OCI-LY1 (cell line): ENCODE measurements around the gene PAK5.

Experiments used
- H2AFZ ChIP-seq: fragments of 200-600 bp; sonication (generic), shearing (Covaris generic); 2 replicates; pipeline ENCODE4 v1.6.0; 2014; ENCODE audit warnings: antibody characterized with exemption, mild to moderate bottlenecking, low read length
- H3F3A ChIP-seq: fragments of 200-600 bp; sonication (generic), shearing (Covaris generic); 2 replicates; pipeline ENCODE4 v1.6.0; 2014; ENCODE audit warnings: mild to moderate bottlenecking, antibody characterized with exemption, low read length, moderate library complexity; ENCODE audit not compliant: insufficient read depth
- H3K27ac ChIP-seq: fragments of 200-600 bp; sonication (generic); 2 replicates; pipeline ENCODE4 v1.5.1; 2014; ENCODE audit warnings: low read length, mixed run types, mild to moderate bottlenecking, low read depth; ENCODE audit not compliant: poor library complexity, severe bottlenecking
- H3K27me3 ChIP-seq: fragments of 200-600 bp; sonication (generic); 2 replicates; pipeline ENCODE4 v1.6.0; 2014; ENCODE audit warnings: antibody characterized with exemption, mild to moderate bottlenecking, low read length, moderate library complexity; ENCODE audit not compliant: insufficient read depth
- H3K36me3 ChIP-seq: fragments of 200-600 bp; sonication (generic); 2 replicates; pipeline ENCODE4 v1.6.1; 2014; ENCODE audit warnings: mild to moderate bottlenecking, antibody characterized with exemption, low read length, moderate library complexity, mixed read lengths; ENCODE audit not compliant: insufficient read depth
- H3K4me1 ChIP-seq: fragments of 200-600 bp; sonication (generic); 2 replicates; pipeline ENCODE4 v1.5.1; 2014; ENCODE audit warnings: mild to moderate bottlenecking, low read length, moderate library complexity; ENCODE audit not compliant: insufficient read depth, severe bottlenecking
- H3K4me2 ChIP-seq: fragments of 200-600 bp; sonication (generic), shearing (Covaris generic); 2 replicates; pipeline ENCODE4 v1.6.1; 2014; ENCODE audit warnings: low read length
- H3K4me3 ChIP-seq: fragments of 200-600 bp; sonication (generic); 2 replicates; pipeline ENCODE4 v1.5.1; 2014; ENCODE audit warnings: low read length, low read depth, mild to moderate bottlenecking, mixed read lengths; ENCODE audit not compliant: poor library complexity, severe bottlenecking
- H3K79me2 ChIP-seq: fragments of 200-600 bp; shearing (Covaris generic); 2 replicates; pipeline ENCODE4 v1.6.1; 2016; ENCODE audit warnings: mixed run types, low read length, mixed read lengths; ENCODE audit not compliant: insufficient read depth
- H3K9ac ChIP-seq: fragments of 200-600 bp; sonication (generic), shearing (Covaris generic); 2 replicates; pipeline ENCODE4 v1.6.1; 2014; ENCODE audit warnings: mild to moderate bottlenecking, low read length, mixed read lengths
- H3K9me2 ChIP-seq: fragments of 200-600 bp; sonication (generic), shearing (Covaris generic); 2 replicates; pipeline ENCODE4 v1.6.1; 2014; ENCODE audit warnings: low read depth, mild to moderate bottlenecking, low read length, mixed read lengths
- H3K9me3 ChIP-seq: fragments of 200-600 bp; shearing (Covaris generic); 2 replicates; pipeline ENCODE4 v1.6.1; 2014; ENCODE audit warnings: low read length, mixed read lengths
- H4K20me1 ChIP-seq: fragments of 200-600 bp; sonication (generic), shearing (Covaris generic); 2 replicates; pipeline ENCODE4 v1.6.0; 2016; ENCODE audit warnings: mild to moderate bottlenecking, low read length; ENCODE audit not compliant: insufficient read depth
- EZH2 ChIP-seq: fragments of 200-600 bp; sonication (generic), shearing (Covaris generic); IDR thresholded peaks from 2 replicates; pipeline ENCODE4 v1.8.0; 2017; ENCODE audit warnings: borderline replicate concordance, mixed run types, mild to moderate bottlenecking, antibody characterized with exemption, low read length, moderate library complexity, mixed read lengths
- TF ChIP-seq, protein P1 (sequence below): fragments of 200-600 bp; sonication (generic), shearing (Covaris generic); IDR thresholded peaks from 2 replicates; pipeline ENCODE4 v1.5.1; 2017; ENCODE audit warnings: mild to moderate bottlenecking, antibody characterized with exemption, low read length, moderate library complexity, mixed read lengths

Gene PAK5

DNA sequence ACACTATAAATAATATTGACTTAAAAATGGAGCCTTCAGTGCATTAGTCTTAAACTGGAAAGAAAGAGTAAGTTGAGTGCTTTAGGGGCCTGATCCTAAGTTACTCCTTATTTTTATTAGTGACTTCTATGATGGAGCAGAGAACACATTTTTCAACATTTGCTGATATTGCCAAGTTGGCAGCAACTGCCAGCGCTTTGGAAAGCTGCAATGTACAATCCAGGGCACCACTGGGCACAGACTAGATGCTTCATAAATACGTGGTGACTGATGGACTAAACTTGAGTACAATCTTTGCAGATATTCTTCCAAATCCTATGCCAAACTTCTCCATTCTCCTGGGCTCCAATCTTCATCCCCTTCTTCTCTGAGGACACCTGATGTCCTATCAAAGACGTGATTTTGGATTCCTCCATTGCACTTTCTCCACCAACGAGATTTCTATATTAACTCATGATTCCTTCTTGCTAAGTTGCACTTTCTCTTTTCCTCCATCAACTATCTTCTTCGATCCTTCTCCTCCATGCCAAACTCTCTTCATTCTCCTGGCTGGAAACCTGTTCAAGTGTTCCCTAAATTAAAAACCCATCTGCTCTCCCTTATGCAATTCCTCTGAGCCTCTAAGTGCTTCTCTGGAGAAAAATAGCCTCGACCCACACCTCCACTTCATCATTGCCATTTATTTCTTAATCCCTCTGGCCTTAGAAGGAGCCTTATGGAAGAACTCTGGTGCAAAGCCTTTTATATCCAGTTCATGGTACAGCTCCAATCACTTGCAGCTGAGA lies 28.5 kb upstream of the PAK5 start:
- Histone ChIP-seq H3K36me3 (no peaks in the 10 kb centered on the region), H3K27ac (no peak overlapping the region), H4K20me1 (no peaks in the 10 kb centered on the region), H3K9ac (no peak overlapping the region), H3K9me2 (no peaks in the 10 kb centered on the region), H3K4me3 (no peak overlapping the region), H3K27me3 (no peaks in the 10 kb centered on the region), H3K4me1 (no peaks in the 10 kb centered on the region), H2AFZ (no peak overlapping the region), H3K79me2 (no peaks in the 10 kb centered on the region), H3F3A (no peaks in the 10 kb centered on the region), H3K4me2 (no peak overlapping the region), H3K9me3 (no peaks in the 10 kb centered on the region)
- TF ChIP-seq, protein P1, sequence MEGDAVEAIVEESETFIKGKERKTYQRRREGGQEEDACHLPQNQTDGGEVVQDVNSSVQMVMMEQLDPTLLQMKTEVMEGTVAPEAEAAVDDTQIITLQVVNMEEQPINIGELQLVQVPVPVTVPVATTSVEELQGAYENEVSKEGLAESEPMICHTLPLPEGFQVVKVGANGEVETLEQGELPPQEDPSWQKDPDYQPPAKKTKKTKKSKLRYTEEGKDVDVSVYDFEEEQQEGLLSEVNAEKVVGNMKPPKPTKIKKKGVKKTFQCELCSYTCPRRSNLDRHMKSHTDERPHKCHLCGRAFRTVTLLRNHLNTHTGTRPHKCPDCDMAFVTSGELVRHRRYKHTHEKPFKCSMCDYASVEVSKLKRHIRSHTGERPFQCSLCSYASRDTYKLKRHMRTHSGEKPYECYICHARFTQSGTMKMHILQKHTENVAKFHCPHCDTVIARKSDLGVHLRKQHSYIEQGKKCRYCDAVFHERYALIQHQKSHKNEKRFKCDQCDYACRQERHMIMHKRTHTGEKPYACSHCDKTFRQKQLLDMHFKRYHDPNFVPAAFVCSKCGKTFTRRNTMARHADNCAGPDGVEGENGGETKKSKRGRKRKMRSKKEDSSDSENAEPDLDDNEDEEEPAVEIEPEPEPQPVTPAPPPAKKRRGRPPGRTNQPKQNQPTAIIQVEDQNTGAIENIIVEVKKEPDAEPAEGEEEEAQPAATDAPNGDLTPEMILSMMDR = no peak
- TF ChIP-seq EZH2 = no peak

- no peaks in the 10 kb centered on the region for H3K79me2 ChIP-seq
- no peak overlapping the region for H2AFZ ChIP-seq
- no peaks in the 10 kb centered on the region for H3K9me2 ChIP-seq
- TF ChIP-seq EZH2 = no peak
- TF ChIP-seq, protein P1 = no peak
- H4K20me1 ChIP-seq = no peaks in the 10 kb centered on the region
- no peaks in the 10 kb centered on the region for H3F3A ChIP-seq
- H3K4me1 ChIP-seq = no peaks in the 10 kb centered on the region
- H3K9ac ChIP-seq = no peak overlapping the region
- H3K9me3 ChIP-seq = no peaks in the 10 kb centered on the region
- H3K4me3 ChIP-seq = no peak overlapping the region
- no peak overlapping the region for H3K4me2 ChIP-seq
- no peaks in the 10 kb centered on the region for H3K27me3 ChIP-seq
- no peak overlapping the region for H3K27ac ChIP-seq
- H3K36me3 ChIP-seq = no peaks in the 10 kb centered on the region
Measured at GRCh38 chr20:9852566-9852965, 13.7 kb upstream of the PAK5 start.

DNA sequence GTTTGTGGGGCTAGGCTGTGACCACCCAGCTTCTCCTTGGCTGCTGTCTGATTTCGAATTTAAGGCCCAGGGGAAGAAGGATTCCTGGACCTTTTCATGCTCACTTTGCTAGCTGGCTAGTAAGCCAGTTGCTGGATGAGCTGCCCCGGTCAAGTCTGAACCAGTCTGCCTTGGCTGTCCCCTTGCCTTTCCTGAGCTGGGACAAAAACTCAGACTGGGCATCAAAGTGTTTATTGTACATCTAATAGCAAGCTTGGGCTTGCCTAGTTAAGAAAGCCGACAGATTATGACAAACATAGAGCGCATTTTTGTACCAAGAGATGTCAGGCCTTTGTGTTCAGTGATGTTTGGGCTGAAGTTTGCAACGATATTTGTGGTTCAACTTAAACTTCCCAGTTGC lies 750 bp upstream of the PAK5 start:
- H3K4me1 ChIP-seq = no peaks in the 10 kb centered on the region
- no peak for TF ChIP-seq EZH2
- TF ChIP-seq, protein P1 = no peak
- no peaks in the 10 kb centered on the region for H3K36me3 ChIP-seq
- no peaks in the 10 kb centered on the region for H3K27me3 ChIP-seq
- H2AFZ ChIP-seq = no peak overlapping the region
- no peak overlapping the region for H3K4me3 ChIP-seq
- H3K9ac ChIP-seq = no peak overlapping the region
- no peaks in the 10 kb centered on the region for H3K9me2 ChIP-seq
- no peaks in the 10 kb centered on the region for H3K79me2 ChIP-seq
- no peaks in the 10 kb centered on the region for H3K9me3 ChIP-seq
- no peak overlapping the region for H3K4me2 ChIP-seq
- no peak overlapping the region for H3K27ac ChIP-seq
- H4K20me1 ChIP-seq = no peaks in the 10 kb centered on the region
- no peaks in the 10 kb centered on the region for H3F3A ChIP-seq
